ENCODE measurements around the gene PARP3.

DNA sequence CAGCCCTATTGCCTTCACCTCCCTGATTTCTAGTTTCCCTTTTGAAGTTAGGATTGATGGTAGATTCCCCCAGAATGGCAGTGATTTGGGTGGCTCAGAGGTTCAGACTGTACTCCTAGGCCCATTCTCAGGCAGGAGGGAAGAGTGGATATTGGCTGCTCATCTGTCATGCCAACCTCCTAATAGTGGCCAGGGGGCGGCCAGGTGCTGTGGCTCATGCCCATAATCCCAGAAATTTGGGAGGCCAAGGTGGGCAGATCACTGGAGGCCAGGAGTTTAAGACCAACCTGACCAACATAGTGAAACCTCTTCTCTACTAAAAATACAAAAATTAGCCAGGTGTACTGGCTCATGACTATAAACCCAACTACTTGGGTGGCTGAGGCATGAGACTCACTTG lies 11.7 kb upstream of the PARP3 start:
- TF ChIP-seq POLR2A (IDR thresholded peaks at IDR 0.05): no peak
- TF ChIP-seq, protein P1, sequence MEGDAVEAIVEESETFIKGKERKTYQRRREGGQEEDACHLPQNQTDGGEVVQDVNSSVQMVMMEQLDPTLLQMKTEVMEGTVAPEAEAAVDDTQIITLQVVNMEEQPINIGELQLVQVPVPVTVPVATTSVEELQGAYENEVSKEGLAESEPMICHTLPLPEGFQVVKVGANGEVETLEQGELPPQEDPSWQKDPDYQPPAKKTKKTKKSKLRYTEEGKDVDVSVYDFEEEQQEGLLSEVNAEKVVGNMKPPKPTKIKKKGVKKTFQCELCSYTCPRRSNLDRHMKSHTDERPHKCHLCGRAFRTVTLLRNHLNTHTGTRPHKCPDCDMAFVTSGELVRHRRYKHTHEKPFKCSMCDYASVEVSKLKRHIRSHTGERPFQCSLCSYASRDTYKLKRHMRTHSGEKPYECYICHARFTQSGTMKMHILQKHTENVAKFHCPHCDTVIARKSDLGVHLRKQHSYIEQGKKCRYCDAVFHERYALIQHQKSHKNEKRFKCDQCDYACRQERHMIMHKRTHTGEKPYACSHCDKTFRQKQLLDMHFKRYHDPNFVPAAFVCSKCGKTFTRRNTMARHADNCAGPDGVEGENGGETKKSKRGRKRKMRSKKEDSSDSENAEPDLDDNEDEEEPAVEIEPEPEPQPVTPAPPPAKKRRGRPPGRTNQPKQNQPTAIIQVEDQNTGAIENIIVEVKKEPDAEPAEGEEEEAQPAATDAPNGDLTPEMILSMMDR (IDR thresholded peaks at IDR 0.05 in 4 of 5, conservative IDR thresholded peaks at IDR 0.05 in 1 of 5): no peak

Data from gastrocnemius medialis (tissue), 4 donors.